Hematopoietic multipotent progenitor cell treated with erythropoietin and hydrocortisone succinate and interleukin-3 and kit ligand, for 8 days (in vitro differentiated cells): Measurements from ENCODE around the gene SPINT1.

ENCODE experiments used
- DNase-seq: peaks from one replicate; pipeline ENCODE4 v3.0.0-alpha.2; 2015

SPINT1 gene

GRCh38 chr15:40863660-40864270 is 19.9 kb downstream of the SPINT1 start:
- peak; percentile 25 for DNase-seq

GRCh38 chr15:40867199-40867598 is 23.4 kb downstream of the SPINT1 start:
- no peak for DNase-seq

GRCh38 chr15:40869686-40870085 is 25.8 kb downstream of the SPINT1 start:
- DNase-seq: no peak

GRCh38 chr15:40870716-40871115 is 26.9 kb downstream of the SPINT1 start:
- no peak for DNase-seq

- DNase-seq: no peak
Measured at GRCh38 chr15:40871749-40872617, 28.1 kb downstream of the SPINT1 start.

- DNase-seq: no peak
Measured at GRCh38 chr15:40872791-40873693, 29.2 kb downstream of the SPINT1 start.

- peak; percentile 67 for DNase-seq
Measured at GRCh38 chr15:40873694-40874561, 30.1 kb downstream of the SPINT1 start, which contains the start of gene RHOV. Gene RHOV, minus strand, starts transcription at chr15:40874234. Its CDS starts 95 bp downstream, at chr15:40874139.

GRCh38 chr15:40875991-40876730 is 32.3 kb downstream of the SPINT1 start:
- DNase-seq: no peak

GRCh38 chr15:40877694-40878093 is 33.8 kb downstream of the SPINT1 start:
- no peak for DNase-seq

GRCh38 chr15:40878785-40879184 is 34.9 kb downstream of the SPINT1 start:
- DNase-seq: no peak

- DNase-seq: peak; percentile 90
Measured at GRCh38 chr15:40879609-40880008, 35.8 kb downstream of the SPINT1 start.

GRCh38 chr15:40881351-40881750 is 37.5 kb downstream of the SPINT1 start:
- DNase-seq: no peak

- DNase-seq: no peak
Measured at GRCh38 chr15:40886586-40886985, 42.7 kb downstream of the SPINT1 start.

- no peak for DNase-seq
Measured at GRCh38 chr15:40889112-40889511, 45.3 kb downstream of the SPINT1 start.

GRCh38 chr15:40891138-40891537 is 47.3 kb downstream of the SPINT1 start:
- DNase-seq: no peak

GRCh38 chr15:40891810-40892446 is 48.1 kb downstream of the SPINT1 start:
- peak; percentile 59 for DNase-seq

- DNase-seq: no peak
Measured at GRCh38 chr15:40892447-40893012, 48.7 kb downstream of the SPINT1 start.

- DNase-seq: no peak
Measured at GRCh38 chr15:40893019-40893670, 49.3 kb downstream of the SPINT1 start.

GRCh38 chr15:40893733-40894680 is 50.2 kb downstream of the SPINT1 start, which contains the start of gene VPS18:
Gene VPS18, plus strand, starts transcription at chr15:40894450. Its CDS starts 319 bp downstream, at chr15:40894769.
- peak; percentile 95 for DNase-seq
